HG03025 (cell line): ENCODE measurements around the gene GPC6.

Experiments
- ATAC-seq: cut with Tn5 transposase; IDR thresholded peaks from one replicate; pipeline ENCODE4 v1.9.1; 2021; ENCODE audit warnings: mild to moderate bottlenecking, moderate library complexity; ENCODE audit not compliant: unreplicated experiment, low FRiP score

GPC6 gene

GRCh38 chr13:93549326-93550005, 322.9 kb downstream of the GPC6 start:
- ATAC-seq: no peak

- ATAC-seq: no peak
Measured at GRCh38 chr13:93550236-93550635, 323.6 kb downstream of the GPC6 start.

- ATAC-seq: no peak
Measured at GRCh38 chr13:93552596-93552995, 326.0 kb downstream of the GPC6 start.

GRCh38 chr13:93554514-93554913, 327.9 kb downstream of the GPC6 start:
- no peak for ATAC-seq

- no peak for ATAC-seq
Measured at GRCh38 chr13:93558637-93559036, 332.0 kb downstream of the GPC6 start.

GRCh38 chr13:93559718-93560117, 333.1 kb downstream of the GPC6 start:
- ATAC-seq: no peak

GRCh38 chr13:93561576-93562225, 335.1 kb downstream of the GPC6 start:
- ATAC-seq: no peak

- ATAC-seq: no peak
Measured at GRCh38 chr13:93562676-93563075, 336.1 kb downstream of the GPC6 start.

- ATAC-seq: no peak
Measured at GRCh38 chr13:93577105-93577504, 350.5 kb downstream of the GPC6 start.

- no peak for ATAC-seq
Measured at GRCh38 chr13:93589788-93590187, 363.2 kb downstream of the GPC6 start.

GRCh38 chr13:93603043-93603442, 376.4 kb downstream of the GPC6 start:
- no peak for ATAC-seq

- ATAC-seq: no peak
Measured at GRCh38 chr13:93614776-93615175, 388.2 kb downstream of the GPC6 start.

- ATAC-seq: no peak
Measured at GRCh38 chr13:93620181-93620765, 393.7 kb downstream of the GPC6 start.

- ATAC-seq: no peak
Measured at GRCh38 chr13:93621051-93621450, 394.4 kb downstream of the GPC6 start.

- ATAC-seq: no peak
Measured at GRCh38 chr13:93621966-93622365, 395.4 kb downstream of the GPC6 start.

GRCh38 chr13:93624311-93624777, 397.7 kb downstream of the GPC6 start:
- no peak for ATAC-seq

GRCh38 chr13:93625536-93625935, 398.9 kb downstream of the GPC6 start:
- no peak for ATAC-seq

- ATAC-seq: no peak
Measured at GRCh38 chr13:93628136-93628797, 401.7 kb downstream of the GPC6 start.

- ATAC-seq: no peak
Measured at GRCh38 chr13:93635616-93636032, 409.0 kb downstream of the GPC6 start.

- no peak for ATAC-seq
Measured at GRCh38 chr13:93637852-93638251, 411.2 kb downstream of the GPC6 start.

- ATAC-seq: no peak
Measured at GRCh38 chr13:93640452-93640851, 413.8 kb downstream of the GPC6 start.
